GM18867 (cell line): ENCODE results near the gene TCERG1L.

Experiments
- ATAC-seq: cut with Tn5 transposase; IDR thresholded peaks from one replicate; pipeline ENCODE4 v1.9.1; 2021; ENCODE audit warnings: mild to moderate bottlenecking, moderate library complexity; ENCODE audit not compliant: unreplicated experiment

Gene TCERG1L

DNA sequence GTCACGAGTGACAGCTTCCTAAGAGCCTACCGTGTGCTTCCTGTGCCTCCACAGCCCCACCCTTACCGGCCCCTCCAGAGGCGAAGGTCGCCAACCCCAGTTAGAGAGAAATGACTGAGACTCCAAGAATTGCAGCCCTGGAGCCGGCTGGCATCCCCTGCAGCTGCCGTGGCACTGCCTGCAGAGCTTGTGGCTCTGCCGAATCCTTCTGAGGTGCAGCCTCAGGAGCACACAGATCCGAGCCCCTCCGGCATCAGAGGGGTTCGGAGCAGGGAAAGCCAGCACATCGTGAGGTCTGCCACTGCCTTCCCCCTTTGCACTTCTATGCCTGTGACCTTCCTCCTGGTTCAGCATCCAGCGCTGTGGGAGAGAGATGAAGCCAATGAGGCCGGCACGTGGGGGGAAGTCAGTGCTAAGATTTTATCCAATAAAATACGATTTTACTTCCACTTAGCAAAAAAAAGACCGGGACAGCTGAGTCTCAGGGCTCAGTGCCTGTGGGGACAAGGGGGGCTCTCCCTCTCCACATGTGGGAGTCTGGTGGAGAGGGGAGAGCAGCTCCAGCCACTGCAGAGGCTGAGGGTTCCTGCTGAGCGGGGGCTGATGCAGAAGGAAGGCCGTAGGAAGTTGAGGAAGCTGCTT, 80.1 kb downstream of the TCERG1L start:
- ATAC-seq, result no peak

GRCh38 chr10:131230641-131231322, 80.7 kb downstream of the TCERG1L start:
- no peak for ATAC-seq

GRCh38 chr10:131230166-131230565, 81.4 kb downstream of the TCERG1L start:
- no peak for ATAC-seq

- ATAC-seq, result no peak
Measured at GRCh38 chr10:131227163-131227740, 84.3 kb downstream of the TCERG1L start.

DNA sequence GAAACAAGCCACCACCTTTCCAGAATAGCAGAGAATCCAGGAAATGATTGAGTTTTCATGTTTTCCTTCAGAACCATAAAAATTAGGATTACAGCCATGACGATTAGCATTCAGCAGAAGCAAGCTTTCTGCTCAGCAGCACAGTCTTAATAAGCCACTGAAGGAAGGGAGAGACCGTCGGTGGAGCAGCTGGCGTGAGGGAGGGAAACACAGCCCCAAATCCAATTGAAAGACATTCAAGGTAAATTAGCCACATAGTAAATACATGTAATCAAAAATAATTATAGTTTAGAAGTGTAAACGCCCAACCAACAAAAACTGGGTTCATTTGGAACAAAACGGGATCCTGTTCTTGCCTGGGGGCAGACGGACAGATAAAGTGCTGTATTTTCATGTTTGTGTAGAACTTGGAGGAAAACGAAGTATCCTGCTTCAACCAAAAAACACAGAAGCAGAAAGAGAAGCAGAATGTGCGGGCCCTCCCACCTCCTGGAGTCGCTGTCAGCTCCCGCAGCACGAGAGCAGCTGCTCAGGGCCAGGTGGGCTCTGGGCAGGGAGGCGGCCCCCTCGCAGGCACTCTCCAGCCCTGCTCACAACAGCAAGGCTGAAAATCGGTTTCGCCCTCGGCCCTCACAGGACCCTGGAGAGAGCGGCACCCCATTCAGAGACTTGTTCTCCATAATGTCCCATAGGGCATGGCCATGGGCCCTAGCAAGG, 84.9 kb downstream of the TCERG1L start:
- no peak for ATAC-seq

DNA sequence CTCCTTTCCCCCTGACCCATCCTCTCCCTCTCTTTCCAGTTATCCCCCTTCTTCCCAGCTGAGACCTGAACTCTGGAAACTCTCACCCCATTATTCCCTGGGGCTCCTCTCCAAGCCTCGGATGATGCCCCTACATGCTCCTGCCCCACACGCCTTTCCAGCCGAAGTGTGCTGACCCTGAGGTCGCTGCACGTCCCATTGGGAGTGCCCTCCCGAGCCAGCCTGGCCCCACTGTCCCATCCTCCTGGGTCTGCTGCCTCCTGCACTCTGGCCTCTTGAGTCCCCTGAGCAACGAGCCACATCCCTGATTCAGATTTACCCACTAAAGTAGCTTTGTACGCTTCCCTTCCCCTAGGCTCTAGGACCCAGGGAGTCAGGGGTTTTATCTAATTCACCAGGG, 87.4 kb downstream of the TCERG1L start:
- no peak for ATAC-seq

DNA sequence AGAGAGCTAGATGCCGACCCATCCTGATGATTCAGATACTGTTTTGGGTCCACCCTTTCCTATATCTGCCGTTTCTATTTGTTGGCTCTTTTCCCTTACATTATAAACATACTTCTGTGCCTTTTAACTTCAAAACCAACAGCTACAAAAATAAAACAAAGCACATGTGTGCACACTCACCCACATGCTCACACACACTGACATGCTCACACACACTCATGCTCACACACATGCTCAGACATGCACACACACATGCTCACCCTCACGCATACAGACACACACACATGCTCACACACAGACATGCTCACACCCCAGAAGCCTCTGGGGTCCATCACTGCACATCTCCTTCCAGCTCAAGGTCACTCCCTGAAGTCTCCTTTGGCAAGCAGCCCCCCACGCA, 88.1 kb downstream of the TCERG1L start:
- no peak for ATAC-seq

- ATAC-seq, result no peak
Measured at GRCh38 chr10:131222986-131223385, 88.5 kb downstream of the TCERG1L start.

DNA sequence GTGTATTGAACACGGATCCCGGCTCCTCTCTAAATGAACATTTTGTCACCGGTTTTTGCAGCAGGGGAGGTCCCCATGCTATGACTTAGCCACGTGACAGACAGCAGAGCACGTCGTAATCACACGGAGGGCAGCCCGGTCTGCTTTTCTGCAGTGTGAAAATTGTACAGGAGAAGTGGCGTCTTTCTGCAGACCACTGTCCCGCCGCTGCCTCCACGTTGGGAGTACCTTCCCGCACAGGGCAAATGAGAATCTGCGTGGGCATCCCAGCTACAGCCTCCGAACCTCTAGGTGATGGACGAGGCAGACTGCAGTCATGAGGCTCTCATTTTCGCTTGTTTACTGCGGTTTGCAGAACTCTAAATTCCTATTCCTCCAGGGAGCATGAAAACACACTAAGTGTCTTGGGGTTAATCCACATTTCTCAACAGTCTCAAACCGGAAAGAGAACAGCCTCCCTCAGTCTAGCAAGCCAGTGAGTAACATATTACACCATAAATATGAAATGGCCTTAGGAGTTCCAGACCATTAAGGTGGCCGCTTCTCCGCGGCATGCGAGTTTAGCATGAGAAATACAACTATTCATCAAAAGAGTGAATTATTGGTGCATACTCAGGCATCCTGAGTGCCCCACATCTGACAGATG, 89.8 kb downstream of the TCERG1L start:
- ATAC-seq, result no peak

DNA sequence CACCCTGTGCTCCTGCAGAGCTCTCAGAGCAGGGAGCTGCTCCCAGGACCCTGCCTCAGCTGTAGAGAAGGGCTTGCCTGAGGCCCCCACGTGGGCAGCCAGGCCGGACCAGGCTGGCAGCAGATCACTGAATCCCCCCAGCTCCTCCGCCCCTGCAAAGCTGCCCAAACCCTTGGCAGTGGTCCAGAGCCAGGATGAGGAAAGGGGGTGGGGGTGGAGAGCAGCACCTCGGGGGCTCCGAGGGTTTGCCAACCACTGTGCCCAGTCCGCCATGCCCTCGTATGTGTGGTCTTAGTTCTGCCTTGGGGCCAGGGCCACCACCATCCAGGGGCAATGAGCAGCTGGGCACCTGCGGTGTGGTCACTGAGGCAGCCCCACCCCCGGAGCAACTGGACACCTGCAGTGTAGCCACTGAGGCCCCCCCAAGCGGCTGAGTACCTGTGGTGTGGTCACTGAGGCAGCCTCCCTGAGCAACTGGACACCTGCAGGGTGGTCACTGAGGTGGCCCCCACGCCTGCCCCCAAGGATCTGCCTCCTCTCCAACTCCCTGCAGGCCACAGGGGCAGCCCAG, 90.8 kb downstream of the TCERG1L start:
- ATAC-seq, result no peak

DNA sequence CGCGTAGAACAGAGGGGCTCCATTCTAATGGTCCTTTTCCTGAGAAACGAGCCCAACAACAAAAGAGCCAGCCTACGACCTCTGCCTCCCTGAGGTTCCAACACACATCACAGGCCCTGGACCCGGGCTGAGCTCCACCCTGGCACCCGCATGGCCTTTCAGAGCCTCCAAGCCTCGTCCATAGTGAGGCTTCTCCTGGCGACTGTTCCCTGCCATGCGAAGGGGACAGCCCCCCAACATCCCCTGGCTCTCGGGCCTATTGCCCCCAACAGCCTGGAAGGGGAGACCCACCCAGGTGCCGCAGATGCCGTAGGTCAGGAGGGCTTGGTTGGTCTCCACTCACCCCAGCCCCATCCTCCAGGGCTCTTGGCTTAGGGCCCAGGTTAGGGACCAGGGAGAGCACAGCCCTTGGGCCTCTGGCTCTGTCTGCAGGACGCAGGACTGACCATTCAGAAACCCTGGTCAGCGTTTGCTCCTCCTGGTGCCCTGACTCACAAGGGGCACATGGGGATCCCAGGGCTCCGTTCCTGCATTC, 91.5 kb downstream of the TCERG1L start:
- ATAC-seq, result no peak

GRCh38 chr10:131219584-131219886, 92.0 kb downstream of the TCERG1L start:
- ATAC-seq, result no peak

GRCh38 chr10:131218811-131219583, 92.5 kb downstream of the TCERG1L start:
- no peak for ATAC-seq

DNA sequence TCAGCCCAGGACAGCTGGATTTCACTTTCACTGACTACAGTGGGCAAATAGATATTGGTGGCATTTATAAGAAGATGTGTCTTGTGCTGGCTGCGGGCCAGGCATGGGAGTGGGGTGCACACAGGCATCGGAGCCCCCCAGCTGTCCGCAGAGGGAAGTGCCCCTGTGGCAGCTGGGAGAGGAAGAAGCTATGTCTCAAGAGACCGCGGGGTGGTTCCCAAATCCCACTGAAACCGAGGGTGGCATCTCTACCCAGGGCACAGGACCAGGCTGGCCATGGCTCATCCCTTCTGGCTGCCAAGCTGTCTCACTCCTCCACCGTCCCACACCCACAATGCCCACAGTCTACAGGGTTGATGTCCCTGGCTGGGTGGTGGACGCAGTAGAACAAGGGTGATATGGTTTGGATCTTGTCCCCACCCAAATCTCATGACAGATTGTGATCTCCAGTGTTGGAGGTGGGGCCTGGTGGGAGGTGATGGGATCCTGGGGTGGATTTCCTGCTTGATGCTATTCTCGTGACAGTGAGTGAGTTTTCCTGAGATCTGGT, 94.8 kb downstream of the TCERG1L start:
- no peak for ATAC-seq

DNA sequence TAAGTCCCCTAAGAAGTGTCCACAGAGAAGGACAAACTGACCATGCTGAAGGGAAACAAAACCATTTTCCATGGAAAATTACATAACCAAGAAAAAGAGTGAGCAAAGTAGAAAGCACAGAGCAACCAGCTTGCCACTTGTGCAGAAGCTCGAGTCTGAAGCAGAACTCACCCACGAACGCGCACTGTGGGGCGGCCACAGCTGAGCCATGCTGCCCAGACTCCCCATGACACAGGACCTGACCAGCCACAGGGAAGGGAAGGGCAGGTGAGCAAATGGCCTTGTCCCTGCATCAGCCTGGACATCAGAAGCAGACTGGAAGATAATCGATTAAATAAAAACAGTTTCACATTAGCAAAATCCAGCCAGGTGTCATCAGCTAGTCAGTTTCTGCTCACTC, 95.7 kb downstream of the TCERG1L start:
- ATAC-seq, result no peak

- ATAC-seq, result no peak
Measured at GRCh38 chr10:131214521-131215244, 96.8 kb downstream of the TCERG1L start.

- ATAC-seq, result no peak
Measured at GRCh38 chr10:131213741-131214505, 97.6 kb downstream of the TCERG1L start.

- ATAC-seq, result no peak
Measured at GRCh38 chr10:131212763-131213325, 98.7 kb downstream of the TCERG1L start.
